Neural progenitor cell (in vitro differentiated cells): ENCODE results near the gene KCNIP2. TPM values are rescaled to one million over a fixed set of nuclear protein-coding genes. Genes with fewer than 3 reads are reported as not detected.

Experiments used
- DNase-seq: peaks from one replicate; pipeline ENCODE4 v3.0.0-alpha.2; 2016; ENCODE audit warnings: low spot score
- H2AFZ ChIP-seq: fragments of 200-600 bp; sonication (generic); replicated peaks from 2 replicates; pipeline ENCODE4 v1.6.1; 2016; ENCODE audit warnings: antibody characterized with exemption
- H3F3A ChIP-seq: fragments of 200-600 bp; sonication (generic); 2 replicates; pipeline ENCODE4 v1.6.1; 2016; ENCODE audit warnings: antibody characterized with exemption, low read depth
- H3K27ac ChIP-seq: fragments of 200-600 bp; sonication (generic); 2 replicates; pipeline ENCODE4 v1.5.1; 2016; ENCODE audit warnings: mild to moderate bottlenecking
- H3K27me3 ChIP-seq: fragments of 200-600 bp; sonication (generic); 2 replicates; pipeline ENCODE4 v1.6.1; 2016; ENCODE audit warnings: mild to moderate bottlenecking, moderate library complexity
- H3K36me3 ChIP-seq: fragments of 200-600 bp; sonication (generic); 2 replicates; pipeline ENCODE4 v1.5.1; 2016
- H3K4me1 ChIP-seq: fragments of 200-600 bp; sonication (generic); 2 replicates; pipeline ENCODE4 v1.6.1; 2016; ENCODE audit warnings: mixed run types
- H3K4me2 ChIP-seq: fragments of 200-600 bp; sonication (generic); 2 replicates; pipeline ENCODE4 v1.6.1; 2016
- H3K4me3 ChIP-seq: fragments of 200-600 bp; sonication (generic); 2 replicates; pipeline ENCODE4 v1.5.1; 2016
- H3K79me2 ChIP-seq: fragments of 200-600 bp; sonication (generic); 2 replicates; pipeline ENCODE4 v1.6.1; 2016; ENCODE audit warnings: low read depth
- H3K9ac ChIP-seq: fragments of 200-600 bp; sonication (generic); 2 replicates; pipeline ENCODE4 v1.6.1; 2016
- H3K9me3 ChIP-seq: fragments of 200-600 bp; sonication (generic); 2 replicates; pipeline ENCODE4 v1.5.1; 2016; ENCODE audit warnings: low read depth
- H4K20me1 ChIP-seq: fragments of 200-600 bp; sonication (generic); 2 replicates; pipeline ENCODE4 v1.6.1; 2016; ENCODE audit warnings: low read depth
- H3K27ac Mint-ChIP-seq: 3 replicates; pipeline ENCODE4 v1.8.0; 2021; ENCODE audit warnings: mixed read lengths
- H3K27me3 Mint-ChIP-seq: 2 replicates; pipeline ENCODE4 v1.8.0; 2022; ENCODE audit warnings: low read depth, mild to moderate bottlenecking, inconsistent platforms, moderate library complexity, mixed read lengths; ENCODE audit not compliant: insufficient read depth
- H3K36me3 Mint-ChIP-seq: 3 replicates; pipeline ENCODE4 v1.8.0; 2021; ENCODE audit warnings: mixed read lengths
- H3K4me1 Mint-ChIP-seq: 3 replicates; pipeline ENCODE4 v1.8.0; 2021; ENCODE audit warnings: mixed read lengths
- H3K4me3 Mint-ChIP-seq: 3 replicates; pipeline ENCODE4 v1.8.0; 2021; ENCODE audit warnings: mild to moderate bottlenecking, moderate library complexity, mixed read lengths
- H3K9me3 Mint-ChIP-seq: 3 replicates; pipeline ENCODE4 v1.8.0; 2020; ENCODE audit warnings: mixed read lengths
- EZH2 ChIP-seq: fragments of 200-600 bp; sonication (generic); IDR thresholded peaks from 2 replicates; pipeline ENCODE4 v1.6.1; 2017; ENCODE audit warnings: antibody characterized with exemption, mild to moderate bottlenecking, moderate library complexity
- EZH2phosphoT487 ChIP-seq: fragments of 200-600 bp; sonication (generic); IDR thresholded peaks from 2 replicates; pipeline ENCODE4 v1.6.1; 2017; ENCODE audit warnings: antibody characterized with exemption
- total RNA-seq: library from RNA; depleted of rRNA; stranded (reverse); fragments of >200 nt; gene quantifications from 2 replicates; pipeline ENCODE4 v1.2.3, GENCODE V29; 2015; ENCODE audit warnings: low replicate concordance
- TF ChIP-seq, protein P1 (sequence below): fragments of 200-600 bp; sonication (generic); IDR thresholded peaks from 2 replicates; pipeline ENCODE4 v1.5.1; 2017; ENCODE audit warnings: antibody characterized with exemption, mild to moderate bottlenecking

Gene KCNIP2
- total RNA-seq, 1 donor from 2014 or later, result 2.4 TPM

DNA sequence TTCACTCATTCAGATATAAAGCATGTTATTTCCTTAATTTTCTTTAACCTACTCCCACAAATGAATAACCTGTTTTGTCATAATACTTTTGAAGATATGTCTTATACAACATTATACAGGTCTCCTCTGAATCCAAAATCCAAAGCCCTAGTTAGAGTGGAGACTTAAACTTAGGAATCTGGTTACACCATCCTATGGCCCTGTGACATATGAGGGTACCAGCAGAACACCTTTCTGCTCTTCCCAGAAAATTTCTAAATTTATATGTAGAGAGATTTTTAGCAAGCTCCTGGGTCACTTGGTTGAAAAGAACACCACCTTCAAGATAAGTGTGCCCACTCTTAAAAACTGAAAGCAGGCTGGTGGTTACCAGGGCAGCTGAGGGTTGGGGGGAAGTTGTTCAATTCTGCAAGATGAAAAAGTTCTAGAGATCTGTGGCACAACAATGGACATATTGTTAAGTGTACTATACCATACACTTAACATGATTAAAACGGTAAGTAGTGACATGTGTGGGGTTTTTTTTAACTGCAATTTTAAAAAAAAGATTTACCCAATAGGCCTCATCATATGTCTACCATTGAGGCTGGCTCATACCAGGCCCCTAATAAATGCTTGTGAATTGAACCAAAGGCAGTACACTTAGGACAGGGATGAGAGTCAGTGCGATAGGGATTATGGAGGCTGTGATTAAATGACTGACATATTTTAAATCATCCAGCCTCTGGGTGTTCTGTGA, 37.6 kb upstream of the KCNIP2 start:
- Histone ChIP-seq H3K4me2 (no peak overlapping the region), H3K79me2 (no peaks in the 10 kb centered on the region), H3K27ac (no peak overlapping the region), H3K9ac (no peak overlapping the region), H2AFZ (no peak overlapping the region), H3K9me3 (no peaks in the 10 kb centered on the region), H3F3A (no peaks in the 10 kb centered on the region), H4K20me1 (no peaks in the 10 kb centered on the region), H3K27me3 (no peaks in the 10 kb centered on the region), H3K4me1 (peaks cover 21% of the 10 kb centered on the region), H3K4me3 (no peak overlapping the region), H3K36me3 (no peaks in the 10 kb centered on the region)
- Mint-ChIP-seq H3K9me3 (no peaks in the 10 kb centered on the region), H3K4me1 (peaks cover 5% of the 10 kb centered on the region), H3K4me3 (no peak overlapping the region), H3K27me3 (no peaks in the 10 kb centered on the region), H3K36me3 (peaks cover 3% of the 10 kb centered on the region), H3K27ac (no peak overlapping the region)
- TF ChIP-seq, protein P1, sequence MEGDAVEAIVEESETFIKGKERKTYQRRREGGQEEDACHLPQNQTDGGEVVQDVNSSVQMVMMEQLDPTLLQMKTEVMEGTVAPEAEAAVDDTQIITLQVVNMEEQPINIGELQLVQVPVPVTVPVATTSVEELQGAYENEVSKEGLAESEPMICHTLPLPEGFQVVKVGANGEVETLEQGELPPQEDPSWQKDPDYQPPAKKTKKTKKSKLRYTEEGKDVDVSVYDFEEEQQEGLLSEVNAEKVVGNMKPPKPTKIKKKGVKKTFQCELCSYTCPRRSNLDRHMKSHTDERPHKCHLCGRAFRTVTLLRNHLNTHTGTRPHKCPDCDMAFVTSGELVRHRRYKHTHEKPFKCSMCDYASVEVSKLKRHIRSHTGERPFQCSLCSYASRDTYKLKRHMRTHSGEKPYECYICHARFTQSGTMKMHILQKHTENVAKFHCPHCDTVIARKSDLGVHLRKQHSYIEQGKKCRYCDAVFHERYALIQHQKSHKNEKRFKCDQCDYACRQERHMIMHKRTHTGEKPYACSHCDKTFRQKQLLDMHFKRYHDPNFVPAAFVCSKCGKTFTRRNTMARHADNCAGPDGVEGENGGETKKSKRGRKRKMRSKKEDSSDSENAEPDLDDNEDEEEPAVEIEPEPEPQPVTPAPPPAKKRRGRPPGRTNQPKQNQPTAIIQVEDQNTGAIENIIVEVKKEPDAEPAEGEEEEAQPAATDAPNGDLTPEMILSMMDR, result no peak
- TF ChIP-seq EZH2phosphoT487, result no peak
- TF ChIP-seq EZH2, result no peak
- no peak for DNase-seq

GRCh38 chr10:101880232-101880573, 36.6 kb upstream of the KCNIP2 start:
- peaks cover 7% of the 10 kb centered on the region for H3K4me1 Mint-ChIP-seq
- no peaks in the 10 kb centered on the region for H3K36me3 ChIP-seq
- no peaks in the 10 kb centered on the region for H3K9me3 ChIP-seq
- no peaks in the 10 kb centered on the region for H3K79me2 ChIP-seq
- no peak overlapping the region for H2AFZ ChIP-seq
- peaks cover 8% of the 10 kb centered on the region for H3F3A ChIP-seq
- H3K9me3 Mint-ChIP-seq, result no peaks in the 10 kb centered on the region
- H4K20me1 ChIP-seq, result peaks cover 4% of the 10 kb centered on the region
- H3K27me3 Mint-ChIP-seq, result peaks cover 2% of the 10 kb centered on the region
- no peak overlapping the region for H3K4me3 ChIP-seq
- no peak overlapping the region for H3K27ac Mint-ChIP-seq
- H3K36me3 Mint-ChIP-seq, result peaks cover 1% of the 10 kb centered on the region
- no peaks in the 10 kb centered on the region for H3K27me3 ChIP-seq
- TF ChIP-seq, protein P1, result no peak
- TF ChIP-seq EZH2phosphoT487 (no peak), EZH2 (no peak)
- no peak overlapping the region for H3K9ac ChIP-seq
- no peak overlapping the region for H3K27ac ChIP-seq
- H3K4me2 ChIP-seq, result no peak overlapping the region
- no peak for DNase-seq
- peaks cover 31% of the 10 kb centered on the region for H3K4me1 ChIP-seq
- H3K4me3 Mint-ChIP-seq, result no peak overlapping the region

GRCh38 chr10:101879456-101880231, 36.0 kb upstream of the KCNIP2 start:
- no peak overlapping the region for H3K27ac Mint-ChIP-seq
- no peak for DNase-seq
- Histone ChIP-seq H3K9me3 (no peaks in the 10 kb centered on the region), H3K79me2 (no peaks in the 10 kb centered on the region), H3K27me3 (no peaks in the 10 kb centered on the region), H3K36me3 (no peaks in the 10 kb centered on the region), H3K9ac (no peak overlapping the region), H2AFZ (no peak overlapping the region), H3K4me2 (no peak overlapping the region), H3K27ac (no peak overlapping the region), H3F3A (peaks cover 13% of the 10 kb centered on the region), H3K4me1 (peaks cover 36% of the 10 kb centered on the region), H3K4me3 (no peak overlapping the region), H4K20me1 (peaks cover 7% of the 10 kb centered on the region)
- H3K4me3 Mint-ChIP-seq, result no peak overlapping the region
- H3K4me1 Mint-ChIP-seq, result peaks cover 9% of the 10 kb centered on the region
- H3K36me3 Mint-ChIP-seq, result peaks cover 1% of the 10 kb centered on the region
- no peaks in the 10 kb centered on the region for H3K9me3 Mint-ChIP-seq
- TF ChIP-seq, protein P1, result no peak
- no peak for TF ChIP-seq EZH2
- peaks cover 2% of the 10 kb centered on the region for H3K27me3 Mint-ChIP-seq
